GM23338 (cell line): Measurements from ENCODE around the gene R3HDM2. TPM values are rescaled to one million over a fixed set of nuclear protein-coding genes. Genes with fewer than 3 reads are reported as not detected.

Source experiments
- ATAC-seq: fragments of 200-7000 bp; cut with Tn5 transposase; 3 replicates; pipeline ENCODE4 v1.9.1; 2020
- DNase-seq: peaks from one replicate; pipeline ENCODE4 v3.0.0-alpha.2; 2015; ENCODE audit warnings: low spot score
- H2AFZ ChIP-seq: fragments of 200-600 bp; sonication (generic); 2 replicates; pipeline ENCODE4 v1.8.0; 2016; ENCODE audit warnings: antibody characterized with exemption, mild to moderate bottlenecking, moderate library complexity
- H3F3A ChIP-seq: fragments of 200-600 bp; sonication (generic); replicated peaks from 2 replicates; pipeline ENCODE4 v1.8.0; 2017; ENCODE audit warnings: antibody characterized with exemption, mixed run types, low read depth
- H3K27ac ChIP-seq: fragments of 200-600 bp; sonication (generic); 2 replicates; pipeline ENCODE4 v1.6.1; 2016; ENCODE audit warnings: low read depth
- H3K27me3 ChIP-seq: fragments of 200-600 bp; sonication (generic); 2 replicates; pipeline ENCODE4 v1.8.0; 2016; ENCODE audit warnings: mild to moderate bottlenecking, mixed run types, moderate library complexity; ENCODE audit not compliant: insufficient read depth
- H3K36me3 ChIP-seq: fragments of 200-600 bp; sonication (generic); 2 replicates; pipeline ENCODE4 v1.8.0; 2016; ENCODE audit warnings: mild to moderate bottlenecking; ENCODE audit not compliant: insufficient read depth
- H3K4me1 ChIP-seq: fragments of 200-600 bp; sonication (generic); 2 replicates; pipeline ENCODE4 v1.8.0; 2016; ENCODE audit warnings: mild to moderate bottlenecking, moderate library complexity; ENCODE audit not compliant: insufficient read depth
- H3K4me2 ChIP-seq: fragments of 200-600 bp; sonication (generic); 2 replicates; pipeline ENCODE4 v1.7.1; 2017; ENCODE audit warnings: mixed run types
- H3K4me3 ChIP-seq: fragments of 200-600 bp; sonication (generic); 2 replicates; pipeline ENCODE4 v1.6.1; 2016; ENCODE audit warnings: mixed run types
- H3K79me2 ChIP-seq: fragments of 200-600 bp; sonication (generic); replicated peaks from 2 replicates; pipeline ENCODE4 v1.8.0; 2017; ENCODE audit warnings: mild to moderate bottlenecking; ENCODE audit not compliant: insufficient read depth
- H3K9me2 ChIP-seq: fragments of 200-600 bp; sonication (generic); 2 replicates; pipeline ENCODE4 v1.8.0; 2017; ENCODE audit not compliant: insufficient read depth
- H4K20me1 ChIP-seq: fragments of 200-600 bp; sonication (generic); replicated peaks from 2 replicates; pipeline ENCODE4 v1.8.0; 2017; ENCODE audit warnings: mild to moderate bottlenecking; ENCODE audit not compliant: insufficient read depth
- H3K27ac Mint-ChIP-seq: 2 replicates; pipeline ENCODE4 v1.8.0; 2020; ENCODE audit warnings: inconsistent platforms, mild to moderate bottlenecking, moderate library complexity, mixed read lengths
- H3K27me3 Mint-ChIP-seq: 3 replicates; pipeline ENCODE4 v1.8.0; 2022; ENCODE audit warnings: low read depth, mild to moderate bottlenecking, moderate library complexity, mixed read lengths, inconsistent platforms; ENCODE audit not compliant: insufficient read depth, poor library complexity
- H3K36me3 Mint-ChIP-seq: 3 replicates; pipeline ENCODE4 v1.8.0; 2021; ENCODE audit warnings: low read depth, mild to moderate bottlenecking, inconsistent platforms, moderate library complexity, mixed read lengths
- H3K4me1 Mint-ChIP-seq: 3 replicates; pipeline ENCODE4 v1.8.0; 2020; ENCODE audit warnings: mild to moderate bottlenecking, inconsistent platforms, mixed read lengths
- H3K4me3 Mint-ChIP-seq: 3 replicates; pipeline ENCODE4 v1.8.0; 2021; ENCODE audit warnings: moderate library complexity, mild to moderate bottlenecking, inconsistent platforms, mixed read lengths
- H3K9me3 Mint-ChIP-seq: 3 replicates; pipeline ENCODE4 v1.8.0; 2020; ENCODE audit warnings: moderate library complexity, mild to moderate bottlenecking, inconsistent platforms, mixed read lengths
- CREB1 ChIP-seq: fragments of 250-450 bp; sonication (Bioruptor Pico); IDR thresholded peaks from 2 replicates; pipeline ENCODE4 v1.5.0; 2020; ENCODE audit warnings: low read depth, mild to moderate bottlenecking, moderate library complexity
- CTCF ChIP-seq, 2 experiments: fragments of 200-600 bp in 1 of 2; sonication (generic) in 1 of 2; conservative IDR thresholded peaks; 2 replicates each; pipeline versions ENCODE4 v1.5.1 to v1.6.1; 2016 to 2017; ENCODE audit warnings: antibody characterized with exemption in 2 of 2, low read depth in 2 of 2, mild to moderate bottlenecking in 2 of 2, moderate library complexity in 1 of 2
- ETS1 ChIP-seq: IDR thresholded peaks from 2 replicates; pipeline ENCODE4 v1.6.1; 2016; ENCODE audit warnings: antibody characterized with exemption
- EZH2 ChIP-seq: fragments of 200-600 bp; sonication (generic); IDR thresholded peaks from one replicate; pipeline ENCODE4 v1.8.0; 2017; ENCODE audit warnings: antibody characterized with exemption, mild to moderate bottlenecking, low read depth; ENCODE audit not compliant: unreplicated experiment
- EZH2phosphoT487 ChIP-seq: fragments of 200-600 bp; sonication (generic); IDR thresholded peaks from one replicate; pipeline ENCODE4 v1.8.1; 2018; ENCODE audit warnings: antibody characterized with exemption; ENCODE audit not compliant: unreplicated experiment
- JUNB ChIP-seq: IDR thresholded peaks from one replicate; pipeline ENCODE4 v1.6.1; 2016; ENCODE audit warnings: antibody characterized with exemption; ENCODE audit not compliant: unreplicated experiment
- NANOG ChIP-seq: IDR thresholded peaks from 2 replicates; pipeline ENCODE4 v1.6.1; 2016; ENCODE audit warnings: antibody characterized with exemption, borderline replicate concordance
- POLR2AphosphoS5 ChIP-seq: IDR thresholded peaks from 2 replicates; pipeline ENCODE4 v1.6.1; 2016; ENCODE audit warnings: antibody characterized with exemption, low read depth
- REST ChIP-seq: IDR thresholded peaks from one replicate; pipeline ENCODE4 v1.6.1; 2018; ENCODE audit warnings: antibody characterized with exemption; ENCODE audit not compliant: unreplicated experiment
- STAT1 ChIP-seq: IDR thresholded peaks from one replicate; pipeline ENCODE4 v1.6.1; 2016; ENCODE audit warnings: antibody characterized with exemption; ENCODE audit not compliant: unreplicated experiment
- ZNF114 ChIP-seq: fragments of 250-450 bp; sonication (Bioruptor Pico); IDR thresholded peaks from 2 replicates; pipeline ENCODE4 v1.5.0; 2020; ENCODE audit warnings: mild to moderate bottlenecking, moderate library complexity
- ZNF331 ChIP-seq: fragments of 250-450 bp; sonication (Bioruptor Pico); IDR thresholded peaks from 2 replicates; pipeline ENCODE4 v1.5.0; 2020; ENCODE audit warnings: low read depth, mild to moderate bottlenecking, moderate library complexity
- ZNF462 ChIP-seq: fragments of 250-450 bp; sonication (Bioruptor Pico); IDR thresholded peaks from 2 replicates; pipeline ENCODE4 v1.5.0; 2020; ENCODE audit warnings: mild to moderate bottlenecking, moderate library complexity
- polyA plus RNA-seq: library from polyadenylated mRNA; unstranded; fragments of >200 nt; fragmentation: Nextera tagmentation; extraction: Ambion mirVana; gene quantifications from 2 replicates; pipeline ENCODE4 v1.2.1, GENCODE V29; 2016
- total RNA-seq: library from RNA; depleted of rRNA; stranded (reverse); fragments of >200 nt; shearing (Covaris generic); gene quantifications from 2 replicates; pipeline ENCODE4 v1.2.3, GENCODE V29; 2014

The R3HDM2 gene
- total and polyA plus RNA-seq, 2 experiments from 2014 or later: 9.6 to 19.6 TPM

GRCh38 chr12:57390174-57390573 is 40.7 kb downstream of the R3HDM2 start:
- Histone ChIP-seq H3K4me2 (no peak overlapping the region), H3K4me1 (peaks cover 9% of the 10 kb centered on the region; the same call in 1 of the 2 replicates), H3K27ac (peak overlapping the region; percentile 71), H3K79me2 (no peaks in the 10 kb centered on the region), H2AFZ (no peak overlapping the region), H3F3A (no peaks in the 10 kb centered on the region), H3K36me3 (no peaks in the 10 kb centered on the region; the same call in 1 of the 2 replicates), H3K4me3 (no peak overlapping the region), H3K27me3 (no peaks in the 10 kb centered on the region), H3K9me2 (no peaks in the 10 kb centered on the region), H4K20me1 (no peaks in the 10 kb centered on the region; the same call in 1 of the 2 replicates)
- H3K9me3 Mint-ChIP-seq: no peaks in the 10 kb centered on the region
- H3K4me3 Mint-ChIP-seq: no peak overlapping the region
- H3K27me3 Mint-ChIP-seq: peaks cover 4% of the 10 kb centered on the region
- H3K4me1 Mint-ChIP-seq: peaks cover 12% of the 10 kb centered on the region
- TF ChIP-seq POLR2AphosphoS5 (no peak), CREB1 (CRISPR knock-in tag) (no peak), CTCF (conservative IDR thresholded peaks at IDR 0.05; ENCODE audit: low read depth in 2 of 2) (no peak), JUNB (no peak), ETS1 (no peak), EZH2phosphoT487 (no peak), ZNF331 (CRISPR knock-in tag) (no peak), ZNF114 (CRISPR knock-in tag) (no peak), EZH2 (no peak), ZNF462 (no peak), REST (no peak), NANOG (no peak), STAT1 (no peak)
- peaks cover 25% of the 10 kb centered on the region for H3K36me3 Mint-ChIP-seq
- DNase-seq (no peak), ATAC-seq (no peak)
- H3K27ac Mint-ChIP-seq: peak overlapping the region; percentile 80
